Head of caudate nucleus (tissue), 42 donors: ENCODE results near the gene MARCHF6.

Experiments
- DNase-seq, 42 donors: peaks; one replicate each; pipeline versions ENCODE4 v3.0.0 to v3.0.0-alpha.2; 2020 to 2021; ENCODE audit warnings: mixed read lengths in 7 of 42
- intact Hi-C: fragments of 100-400 bp; cut with DNase I; formaldehyde crosslinking; loops from one replicate; pipeline ENCODE4 v1.15.0; 2022

MARCHF6 gene

DNA sequence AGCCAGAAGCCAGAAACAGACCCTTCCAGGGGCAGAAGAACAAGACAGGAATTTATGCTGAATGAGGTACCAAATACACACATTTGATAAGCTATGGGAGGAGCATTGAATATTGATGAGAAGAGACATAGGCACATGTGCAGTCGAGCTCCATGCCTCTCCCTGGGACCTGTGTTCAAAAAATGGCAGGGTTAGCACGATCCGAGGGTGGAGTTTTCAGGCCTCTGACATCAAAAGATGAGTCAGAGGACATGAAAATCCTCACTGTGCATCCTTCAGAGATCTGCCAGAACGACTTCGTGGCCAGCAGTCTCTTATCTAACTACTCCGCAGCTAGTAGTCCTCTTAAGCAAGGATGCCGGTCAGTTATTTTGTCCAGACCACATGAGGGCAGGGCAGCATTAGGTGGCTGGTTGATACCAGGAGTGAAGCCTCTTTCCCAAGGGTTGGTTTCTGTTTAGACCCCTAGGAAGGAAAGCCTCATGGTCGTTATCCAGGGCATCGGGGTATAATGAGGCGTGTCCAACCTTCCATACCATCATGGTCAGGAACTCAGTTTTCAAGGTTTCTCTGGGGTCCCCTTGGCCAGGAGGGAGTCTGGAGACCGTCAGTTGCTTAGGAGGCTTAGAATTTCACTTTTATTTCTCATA is 34.2 kb upstream of the MARCHF6 start:
- intact Hi-C loops = no loop called here
- DNase-seq = no peak

DNA sequence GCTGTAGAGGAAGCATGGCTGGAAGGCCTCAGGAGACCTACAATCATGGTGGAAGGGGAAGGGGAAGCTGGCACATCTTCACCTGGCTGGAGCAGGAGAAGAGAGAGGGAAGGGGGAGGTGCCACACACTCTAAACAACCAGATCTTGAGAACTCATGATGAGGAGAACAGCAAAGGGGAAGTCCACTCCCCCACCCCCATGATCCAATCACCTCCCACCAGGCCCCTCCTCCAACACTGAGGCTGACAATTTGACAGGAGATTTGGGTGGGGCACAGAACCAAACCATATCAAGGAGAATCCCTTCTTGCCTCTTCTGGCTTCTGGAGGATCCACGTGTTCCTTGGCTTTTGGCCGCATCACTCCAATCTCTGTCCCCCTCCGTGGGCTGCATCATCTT is 32.7 kb upstream of the MARCHF6 start:
- intact Hi-C loops = no loop called here
- no peak for DNase-seq

DNA sequence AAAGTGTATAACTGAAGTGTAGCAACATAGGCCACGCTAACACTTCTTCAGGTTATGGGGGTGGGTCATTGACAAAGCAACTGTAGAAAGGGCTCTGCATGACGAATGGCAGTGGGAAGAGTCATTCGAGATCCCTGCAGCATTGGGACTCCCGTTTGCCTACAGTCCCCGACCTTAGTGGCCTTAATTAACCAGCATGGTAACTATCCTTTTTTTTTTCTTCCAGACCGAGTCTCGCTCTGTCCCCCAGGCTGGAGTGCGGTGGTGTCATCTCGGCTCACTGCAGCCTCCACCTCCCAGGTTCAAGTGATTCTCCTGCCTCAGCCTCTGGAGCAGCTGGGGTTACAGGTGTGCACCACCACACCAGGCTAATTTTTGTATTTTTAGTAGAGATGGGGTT is 31.6 kb upstream of the MARCHF6 start:
- DNase-seq = peak in 1 of 42 donors; percentile 1
- intact Hi-C loops = no loop called here

DNA sequence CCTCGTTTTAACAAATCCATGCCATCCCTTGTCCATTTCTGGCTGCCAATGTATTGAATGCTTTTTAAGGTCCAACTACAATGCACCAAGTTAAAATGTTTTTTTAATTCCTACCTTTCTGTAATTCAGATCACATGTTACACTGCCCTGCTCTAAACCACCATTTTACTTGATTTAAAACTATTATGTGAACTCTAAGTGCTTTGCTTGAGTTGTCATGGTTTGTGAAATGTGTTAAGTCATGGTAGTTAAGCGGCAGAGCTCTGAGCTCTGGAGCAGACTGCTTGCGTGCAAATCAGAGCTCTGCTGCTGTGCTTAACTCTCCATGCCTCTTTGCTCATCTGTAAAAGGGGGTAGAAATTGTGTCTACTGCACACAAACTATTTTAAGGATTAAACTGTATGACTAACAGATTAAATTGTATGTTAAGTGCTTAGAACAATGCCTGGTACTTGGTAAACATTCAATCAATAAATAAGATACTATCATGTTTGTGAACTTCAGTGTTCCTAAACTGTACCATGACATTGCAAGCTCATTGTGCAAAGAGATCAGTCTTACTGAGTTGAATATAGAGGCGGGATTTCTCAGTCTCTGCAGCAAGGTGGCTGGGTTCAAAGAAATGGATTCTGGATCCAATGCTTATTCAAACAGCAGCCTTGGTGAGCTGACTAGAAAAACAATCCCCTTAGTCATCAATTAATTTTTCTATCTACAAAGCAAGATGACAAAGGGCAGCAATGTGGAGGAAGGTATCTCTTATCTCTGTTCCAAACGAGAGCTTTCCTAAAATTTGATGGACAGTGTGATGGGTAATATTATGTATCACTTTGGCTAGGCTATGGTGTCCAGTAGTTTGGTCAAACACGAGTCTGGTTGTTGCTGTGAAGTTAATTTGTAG is 29.7 kb upstream of the MARCHF6 start:
- DNase-seq = peak in 7 of 42 donors; percentile 16 to 56 (median 33)
- intact Hi-C loops = no loop called here

DNA sequence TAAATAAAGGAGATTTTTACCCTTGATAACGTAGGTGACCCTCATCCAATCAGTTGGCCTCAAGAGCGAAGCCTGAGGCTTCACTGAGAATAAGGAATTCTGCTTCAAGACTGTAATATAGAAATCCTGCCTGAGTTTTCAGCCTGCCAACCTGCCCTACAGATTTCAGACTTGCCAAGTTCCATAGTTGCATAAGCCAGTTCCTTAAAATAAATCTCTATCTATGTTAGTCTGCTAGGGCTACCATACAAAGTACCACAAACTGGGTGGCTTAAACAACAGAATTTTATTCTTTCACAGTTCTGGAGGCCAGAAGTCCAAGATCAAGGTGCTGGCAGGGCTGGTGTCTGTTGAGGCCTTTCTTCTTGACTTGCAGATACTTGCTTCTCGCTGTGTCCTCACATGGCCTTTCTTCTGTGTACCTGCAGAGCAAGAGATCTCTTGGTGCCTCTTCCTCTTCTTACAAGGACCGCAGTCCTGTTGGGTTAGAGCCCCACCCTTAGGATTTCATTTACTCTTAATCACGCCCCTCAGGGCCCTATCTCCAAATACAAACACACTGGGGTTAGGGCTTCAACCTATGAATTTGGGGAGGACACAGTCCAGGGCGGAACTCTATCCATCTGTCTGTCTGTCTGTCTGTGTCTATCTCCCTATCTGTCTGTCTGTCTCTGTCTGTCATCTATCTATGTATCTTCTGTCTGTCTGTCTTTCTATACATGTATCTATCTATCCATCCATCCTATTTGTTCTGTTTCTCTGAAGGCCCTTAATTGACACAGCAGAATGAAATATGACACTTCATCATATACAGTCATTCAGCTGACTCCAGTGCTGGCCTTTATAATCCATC is 28.8 kb upstream of the MARCHF6 start:
- peak in 4 of 42 donors; percentile 2 to 39 (median 18) for DNase-seq
- intact Hi-C loops = no loop called here

DNA sequence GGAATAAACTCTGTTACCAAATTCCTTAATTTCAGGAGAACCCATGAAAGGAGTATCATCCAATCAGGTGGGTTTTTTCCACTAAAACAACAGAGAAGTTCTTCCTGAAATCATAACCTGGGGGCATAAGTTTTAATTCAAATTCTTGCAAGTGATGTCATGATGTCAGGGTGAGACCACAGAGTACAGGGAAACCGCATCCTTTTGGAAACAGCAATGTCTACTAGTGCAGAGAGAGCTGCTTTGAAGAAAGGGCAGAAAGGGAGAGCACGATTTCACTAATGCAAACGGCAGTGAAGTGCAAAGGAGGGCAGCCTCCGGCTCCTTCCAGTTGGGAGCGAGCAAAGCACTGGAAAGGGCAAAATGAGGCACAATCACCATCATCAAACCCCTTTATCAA is 25.2 kb upstream of the MARCHF6 start:
- peak in 4 of 42 donors; percentile 8 to 30 (median 23) for DNase-seq
- intact Hi-C loops = no loop called here

DNA sequence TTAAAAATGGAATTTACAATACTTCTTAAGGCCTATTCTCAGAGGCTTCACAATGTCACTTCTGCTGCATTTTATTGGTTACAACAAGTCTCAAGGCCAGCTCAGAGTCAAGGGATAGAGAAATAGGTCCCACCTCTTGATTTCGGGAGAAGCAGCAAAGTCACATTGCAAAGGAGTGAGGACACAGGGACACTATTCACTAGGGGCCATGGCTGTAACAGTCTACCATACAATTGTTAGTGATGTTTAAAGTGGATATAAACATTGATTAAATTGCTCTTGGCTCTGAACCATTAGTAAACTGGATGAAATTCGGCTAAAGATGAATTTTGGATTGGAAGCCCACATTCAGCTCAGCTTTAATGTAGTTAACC is 24.1 kb upstream of the MARCHF6 start:
- intact Hi-C loops = no loop called here
- no peak for DNase-seq

DNA sequence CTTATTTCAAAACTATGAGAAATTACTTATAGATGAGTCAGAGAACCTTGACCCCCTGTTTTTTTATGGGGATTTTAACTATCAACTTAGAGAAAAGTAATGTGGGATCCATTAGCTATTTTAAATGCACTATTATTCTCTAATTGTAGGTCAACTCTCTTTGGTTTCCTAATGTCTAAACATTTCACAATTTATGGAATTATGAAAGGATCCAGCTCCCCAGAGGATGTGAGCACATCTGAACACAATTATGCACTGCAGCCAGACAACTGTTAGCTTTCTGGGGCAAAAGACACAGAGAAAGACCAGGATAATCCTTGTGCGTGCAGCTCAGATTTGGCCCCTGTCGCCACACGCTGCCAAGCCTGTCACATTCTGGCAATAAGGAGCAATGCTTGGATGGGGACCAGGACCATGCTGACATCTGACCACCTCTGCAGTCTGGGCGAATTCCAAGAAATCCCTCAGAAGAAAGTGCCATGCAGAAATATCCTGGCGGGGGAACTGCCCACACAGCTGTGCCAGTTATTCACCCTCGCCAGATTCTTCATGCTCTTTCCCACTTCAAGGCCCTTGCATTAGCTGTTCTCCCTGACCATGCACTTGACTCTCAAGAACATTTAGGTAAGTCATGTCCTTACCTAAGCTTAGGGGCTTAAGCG is 23.5 kb upstream of the MARCHF6 start:
- peak in 13 of 42 donors; percentile 8 to 54 (median 34) for DNase-seq
- intact Hi-C loops = no loop called here

DNA sequence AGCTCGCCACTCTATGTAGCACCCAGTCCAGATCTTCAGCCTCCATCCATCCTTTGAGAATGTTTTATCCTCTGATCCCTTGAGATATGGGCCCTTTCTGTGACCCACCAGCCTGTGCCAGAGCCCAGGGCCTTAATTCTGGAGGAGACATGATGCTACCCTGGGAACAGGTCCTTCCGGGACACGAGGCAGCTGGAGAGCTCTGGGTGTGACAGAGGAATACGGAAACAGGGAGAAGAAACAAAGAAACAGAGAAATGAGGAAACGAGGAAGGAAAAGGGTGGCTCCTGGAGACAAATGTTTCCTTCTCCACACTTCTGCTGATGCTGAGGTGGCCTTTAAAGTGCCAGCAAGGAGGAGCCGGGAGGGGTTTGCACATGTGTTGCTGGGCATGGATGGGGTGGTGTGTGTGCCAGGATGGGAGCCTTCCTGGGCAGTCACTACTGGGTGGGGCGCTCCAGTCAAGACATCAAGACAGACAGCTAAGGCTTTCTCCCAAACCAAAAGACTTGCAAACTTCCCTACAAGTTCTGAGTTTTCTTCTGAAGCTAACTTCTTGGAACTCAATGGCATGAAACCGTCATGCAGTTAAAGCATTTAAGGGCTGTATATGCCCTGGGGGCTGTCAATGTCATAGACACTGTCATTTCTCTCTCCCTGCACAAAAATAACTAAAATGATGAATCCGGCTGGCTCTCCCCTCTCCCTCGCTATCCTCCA is 22.8 kb upstream of the MARCHF6 start:
- intact Hi-C loops = no loop called here
- DNase-seq = peak in 2 of 42 donors; percentile 12 to 32

DNA sequence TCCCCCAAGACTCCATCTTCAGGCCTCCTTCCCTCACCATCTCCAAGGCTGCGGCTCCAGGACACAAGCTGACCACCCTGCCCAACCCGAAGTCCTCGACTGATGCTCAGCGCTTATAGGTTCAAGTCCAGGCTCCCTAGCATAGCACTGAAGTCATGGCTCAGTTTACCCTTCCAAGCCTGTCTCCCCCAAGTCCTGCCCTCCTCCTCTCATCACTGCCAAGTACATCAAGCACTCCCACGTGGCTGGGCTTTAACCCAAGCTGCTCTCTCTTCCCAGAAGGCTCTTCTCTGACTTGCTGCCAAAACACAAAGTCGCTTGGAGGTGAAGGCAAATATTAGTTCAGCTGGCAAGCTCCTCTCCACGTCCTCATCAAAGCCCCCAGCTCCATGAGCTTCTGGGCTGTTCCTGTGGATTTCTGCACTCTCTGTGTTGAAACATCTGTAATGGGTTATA is 22.1 kb upstream of the MARCHF6 start:
- intact Hi-C loops = no loop called here

DNA sequence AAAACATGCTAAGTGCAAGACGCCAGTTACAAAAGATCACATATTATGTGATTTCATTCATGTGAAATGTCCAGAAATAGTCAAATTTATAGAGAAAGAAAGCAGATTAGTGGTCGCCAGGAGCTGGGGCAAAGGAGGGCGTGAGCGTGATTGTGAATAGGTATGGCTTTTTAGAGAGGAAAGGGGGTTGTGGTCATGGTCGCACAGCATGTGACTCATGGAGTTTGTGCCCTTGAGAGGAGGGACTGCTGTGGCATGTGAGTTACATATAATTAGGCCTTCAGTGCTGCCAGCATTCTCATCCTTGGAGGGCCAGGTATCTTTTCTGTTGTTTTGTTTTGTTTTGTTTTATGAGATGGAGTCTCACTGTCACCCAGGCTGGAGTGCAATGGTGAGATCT is 21.2 kb upstream of the MARCHF6 start:
- peak in 2 of 42 donors; percentile 27 to 30 for DNase-seq
- intact Hi-C loops = no loop called here

More for the DNA sequence above, 22.1 kb upstream of the MARCHF6 start:
- peak in 14 of 42 donors; percentile 20 to 57 (median 36) for DNase-seq

DNA sequence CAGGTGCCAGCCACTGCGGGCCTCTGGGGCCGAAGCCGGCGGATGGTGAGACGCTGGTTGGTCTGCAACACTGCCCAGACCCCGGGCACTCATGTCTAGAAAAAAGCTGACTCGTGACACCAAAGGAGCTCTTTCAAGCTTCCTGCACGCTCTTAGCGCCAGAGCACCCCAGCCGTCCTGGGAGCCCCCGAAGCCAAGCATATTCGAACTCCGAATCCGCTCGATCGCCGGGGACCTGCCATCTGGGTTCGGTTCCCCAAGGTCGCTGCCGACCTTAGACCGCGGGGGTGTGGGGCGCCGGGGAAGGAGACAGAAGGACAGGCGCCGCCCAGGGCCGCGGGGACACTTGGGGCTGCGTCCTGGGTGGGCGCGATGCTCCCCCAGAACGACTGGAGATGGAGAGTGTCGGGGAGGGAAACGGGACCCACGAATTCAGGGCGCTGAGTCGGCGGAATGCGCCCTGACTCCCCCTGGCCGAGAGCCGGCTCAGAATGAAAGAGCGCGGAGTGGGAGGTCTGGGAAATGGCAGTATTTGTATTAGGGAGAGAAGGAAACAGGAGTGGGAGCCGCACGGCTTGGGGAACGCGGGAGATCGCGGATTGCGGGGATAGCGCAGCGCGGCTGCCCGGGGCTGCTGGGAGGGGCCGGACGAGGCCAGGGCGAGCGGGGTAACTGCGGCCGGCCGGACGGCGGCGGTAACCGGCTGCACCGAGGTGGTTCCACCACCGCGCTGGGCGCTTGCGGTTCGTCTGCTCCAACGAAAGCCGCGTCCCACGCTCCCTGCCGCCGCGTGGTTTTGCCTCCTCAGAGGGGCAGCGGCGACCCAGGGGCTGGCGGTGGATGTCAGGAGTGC is 20.1 kb upstream of the MARCHF6 start:
- peak in 37 of 42 donors; percentile 18 to 72 (median 44) for DNase-seq
- intact Hi-C loops = no loop called here

DNA sequence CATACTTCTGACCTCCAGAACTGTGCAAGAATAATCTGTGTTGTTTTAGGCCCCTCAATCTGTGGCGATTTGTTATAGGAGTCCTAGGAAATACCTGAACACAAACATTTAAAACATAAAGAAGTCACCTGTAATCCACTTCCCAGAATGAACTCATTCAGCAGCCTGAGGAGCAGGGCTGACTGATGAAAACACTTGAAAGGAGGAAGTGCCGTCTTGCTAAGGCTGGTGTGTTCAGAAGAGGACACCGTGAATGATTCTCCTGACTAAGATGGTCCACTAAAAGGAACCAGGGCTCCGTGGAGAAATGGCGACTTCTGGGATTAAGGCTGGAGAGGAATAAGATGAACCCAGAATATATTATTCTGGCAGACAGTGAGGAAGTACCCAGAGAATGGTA is 18.7 kb upstream of the MARCHF6 start:
- DNase-seq = peak in 2 of 42 donors; percentile 32 to 37
- intact Hi-C loops = no loop called here

DNA sequence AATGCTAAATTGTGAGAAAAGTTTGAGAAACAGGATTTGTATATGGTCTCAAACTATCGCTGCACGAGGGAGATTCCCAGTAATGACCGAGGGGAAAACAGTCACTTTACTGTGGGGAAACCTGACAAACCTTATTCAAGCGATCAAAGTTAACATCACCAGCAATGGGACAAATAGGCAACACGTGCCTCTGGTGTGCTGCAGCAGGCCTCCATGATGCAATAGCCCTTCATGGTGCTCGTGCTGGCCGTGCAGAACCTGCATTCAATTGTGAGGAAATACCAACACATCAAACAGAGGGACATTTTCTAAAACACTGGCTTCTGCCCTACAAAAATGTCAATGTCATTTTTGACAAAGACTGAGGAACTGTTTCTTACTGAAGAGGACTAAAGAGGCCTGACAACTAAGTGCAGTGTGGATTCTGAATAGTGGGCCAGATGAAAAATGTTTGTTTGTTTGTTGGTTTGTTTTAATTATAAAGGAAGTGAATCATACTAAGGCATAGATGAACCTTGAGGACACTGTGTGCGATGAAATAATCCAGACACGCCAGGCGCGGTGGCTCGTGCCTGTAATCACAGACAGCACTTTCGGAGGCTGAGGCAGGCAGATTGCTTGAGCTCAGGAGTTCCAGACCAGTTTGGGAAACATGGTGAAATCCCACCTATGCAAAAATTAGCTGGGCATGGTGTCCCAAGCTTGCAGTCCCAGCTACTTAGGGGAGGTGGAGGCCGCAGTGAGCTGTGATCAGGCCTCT is 17.6 kb upstream of the MARCHF6 start:
- intact Hi-C loops = no loop called here
- DNase-seq = peak in 2 of 42 donors; percentile 16 to 33

DNA sequence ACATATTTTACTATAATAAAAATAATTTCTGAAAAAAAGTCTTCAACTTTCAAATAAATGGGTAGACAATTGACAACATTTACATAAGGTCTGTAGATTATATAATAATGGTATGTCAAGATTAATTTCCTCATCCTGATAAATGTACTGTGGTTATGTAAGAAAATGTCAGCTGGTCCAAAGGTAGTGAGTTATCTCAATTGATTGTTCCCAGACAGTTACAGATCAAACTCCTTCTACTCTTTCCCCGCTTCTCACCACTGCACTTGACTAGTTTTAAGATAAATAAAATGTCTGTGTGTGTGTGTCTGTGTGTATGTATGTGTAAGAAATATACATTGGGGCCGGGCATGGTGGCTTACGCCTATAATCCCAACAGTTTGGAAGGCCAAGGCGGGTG is 16.4 kb upstream of the MARCHF6 start:
- intact Hi-C loops = no loop called here
- peak in 2 of 42 donors; percentile 9 to 28 for DNase-seq

DNA sequence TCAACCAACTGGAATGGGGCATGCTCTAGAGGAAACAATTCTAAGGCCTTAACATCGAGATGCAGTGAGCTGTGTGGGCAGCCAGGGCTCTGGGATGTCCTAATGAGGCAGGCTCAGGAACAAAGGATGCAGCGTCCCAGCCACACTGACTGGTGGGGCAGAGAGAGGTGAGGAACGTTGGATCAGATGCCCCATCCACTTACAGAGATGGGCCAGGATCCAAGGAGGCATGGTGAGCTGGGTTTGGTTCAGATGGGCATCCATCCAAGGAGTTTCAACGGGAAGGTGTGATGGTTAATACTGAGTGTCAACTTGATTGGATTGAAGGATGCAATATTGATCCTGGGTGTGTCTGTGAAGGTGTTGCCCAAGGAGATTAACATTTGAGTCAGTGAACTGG is 15.5 kb upstream of the MARCHF6 start:
- intact Hi-C loops = no loop called here
- peak in 2 of 42 donors; percentile 33 for DNase-seq

DNA sequence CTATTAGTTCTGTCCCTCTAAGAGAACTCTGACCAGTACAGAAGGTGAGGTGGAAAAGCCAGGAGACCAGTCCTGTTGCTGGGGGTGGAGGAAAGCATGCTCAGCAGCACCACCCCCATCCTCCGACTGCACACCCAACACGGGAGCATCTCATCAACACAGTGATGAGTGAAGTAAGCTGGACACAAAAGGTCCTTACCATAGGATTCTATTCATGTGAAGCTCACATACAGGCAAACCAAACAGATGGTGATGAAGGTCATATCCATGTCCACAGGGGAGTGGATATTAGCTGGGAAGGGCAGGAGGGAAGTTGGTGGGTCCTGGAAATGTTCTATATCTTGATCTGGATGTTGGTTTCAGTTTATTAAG is 14.8 kb upstream of the MARCHF6 start:
- intact Hi-C loops = no loop called here
- DNase-seq = peak in 1 of 42 donors; percentile 37
